Measurements from ENCODE around the gene ITPRID2. TPM values are rescaled to one million over a fixed set of nuclear protein-coding genes. Genes with fewer than 3 reads are reported as not detected.

The ITPRID2 gene
- polyA plus RNA-seq, 1 donor (not counting 4 experiments of a cell fraction or from before 2014, with no cell fraction given), result 146 TPM

DNA sequence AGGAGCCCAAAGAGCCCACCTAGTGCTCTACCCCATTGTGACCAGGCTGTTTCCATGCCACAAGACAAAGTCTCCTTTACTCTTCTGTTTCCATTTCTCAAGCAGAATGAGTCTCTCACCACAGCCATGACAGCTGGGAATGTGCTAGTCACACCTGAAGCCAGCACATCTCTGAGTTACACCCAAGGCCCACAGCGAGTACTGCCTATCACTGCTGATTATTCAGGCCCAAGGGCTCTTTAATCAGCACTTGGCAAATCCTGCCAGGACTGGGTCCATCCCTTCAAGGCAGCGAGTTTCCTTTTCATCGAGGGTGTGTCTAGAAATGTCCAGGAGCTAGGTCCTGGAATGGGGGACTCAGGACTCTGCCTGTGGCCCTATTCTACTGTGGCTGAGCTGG, 79.5 kb downstream of the ITPRID2 start:
- Histone ChIP-seq H3K79me2 (ENCODE audit: control insufficient read depth, insufficient read depth, low read length) (no peaks in the 10 kb centered on the region), H3K4me3 (ENCODE audit: control insufficient read depth in 2 of 3, extremely low read depth in 1 of 3, insufficient read depth in 2 of 3, low read depth in 1 of 3, low read length in 3 of 3) (no peak overlapping the region), H3K9me3 (ENCODE audit: control insufficient read depth, low read depth, low read length) (no peaks in the 10 kb centered on the region), H3K27ac (ENCODE audit: control insufficient read depth, insufficient read depth, low read length) (no peak overlapping the region), H3K4me2 (ENCODE audit: control insufficient read depth, extremely low read depth, insufficient read depth, low read depth, low read length) (no peak overlapping the region), H2AFZ (ENCODE audit: control insufficient read depth, low read length) (peak overlapping the region; percentile 37), H3K9me1 (ENCODE audit: control insufficient read depth, extremely low read depth, insufficient read depth, low read length) (no peaks in the 10 kb centered on the region), H4K20me1 (ENCODE audit: control insufficient read depth, extremely low read depth, insufficient read depth, low read length) (no peaks in the 10 kb centered on the region), H3K4me1 (ENCODE audit: control insufficient read depth, extremely low read depth, insufficient read depth, low read length) (peaks cover 28% of the 10 kb centered on the region), H3K36me3 (ENCODE audit: control insufficient read depth in 2 of 2, extremely low read depth in 1 of 2, insufficient read depth in 2 of 2, low read length in 2 of 2) (no peaks in the 10 kb centered on the region), H3K9ac (ENCODE audit: control insufficient read depth, extremely low read depth, insufficient read depth, low read length) (no peak overlapping the region), H3K27me3 (ENCODE audit: control insufficient read depth, extremely low read depth, insufficient read depth, low read length) (no peaks in the 10 kb centered on the region)
- FAIRE-seq (peak; percentile 92), DNase-seq (ENCODE audit: low read depth, low spot score) (no peak)
- dilution Hi-C loops (cut with MboI; ENCODE audit: extremely low pct_ligation_motif_present, low sequenced_read_pairs), result no loop called here
- TF ChIP-seq, protein P1, sequence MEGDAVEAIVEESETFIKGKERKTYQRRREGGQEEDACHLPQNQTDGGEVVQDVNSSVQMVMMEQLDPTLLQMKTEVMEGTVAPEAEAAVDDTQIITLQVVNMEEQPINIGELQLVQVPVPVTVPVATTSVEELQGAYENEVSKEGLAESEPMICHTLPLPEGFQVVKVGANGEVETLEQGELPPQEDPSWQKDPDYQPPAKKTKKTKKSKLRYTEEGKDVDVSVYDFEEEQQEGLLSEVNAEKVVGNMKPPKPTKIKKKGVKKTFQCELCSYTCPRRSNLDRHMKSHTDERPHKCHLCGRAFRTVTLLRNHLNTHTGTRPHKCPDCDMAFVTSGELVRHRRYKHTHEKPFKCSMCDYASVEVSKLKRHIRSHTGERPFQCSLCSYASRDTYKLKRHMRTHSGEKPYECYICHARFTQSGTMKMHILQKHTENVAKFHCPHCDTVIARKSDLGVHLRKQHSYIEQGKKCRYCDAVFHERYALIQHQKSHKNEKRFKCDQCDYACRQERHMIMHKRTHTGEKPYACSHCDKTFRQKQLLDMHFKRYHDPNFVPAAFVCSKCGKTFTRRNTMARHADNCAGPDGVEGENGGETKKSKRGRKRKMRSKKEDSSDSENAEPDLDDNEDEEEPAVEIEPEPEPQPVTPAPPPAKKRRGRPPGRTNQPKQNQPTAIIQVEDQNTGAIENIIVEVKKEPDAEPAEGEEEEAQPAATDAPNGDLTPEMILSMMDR (optimal IDR thresholded peaks at IDR 0.05 in 1 of 3, IDR thresholded peaks at IDR 0.05 in 1 of 3, conservative IDR thresholded peaks at IDR 0.05 in 1 of 3; ENCODE audit: extremely low read depth in 1 of 3, insufficient read depth in 2 of 3, low read length in 3 of 3), result no peak
- no peak for TF ChIP-seq EZH2 (IDR thresholded peaks at IDR 0.05; ENCODE audit: low read length)

DNA sequence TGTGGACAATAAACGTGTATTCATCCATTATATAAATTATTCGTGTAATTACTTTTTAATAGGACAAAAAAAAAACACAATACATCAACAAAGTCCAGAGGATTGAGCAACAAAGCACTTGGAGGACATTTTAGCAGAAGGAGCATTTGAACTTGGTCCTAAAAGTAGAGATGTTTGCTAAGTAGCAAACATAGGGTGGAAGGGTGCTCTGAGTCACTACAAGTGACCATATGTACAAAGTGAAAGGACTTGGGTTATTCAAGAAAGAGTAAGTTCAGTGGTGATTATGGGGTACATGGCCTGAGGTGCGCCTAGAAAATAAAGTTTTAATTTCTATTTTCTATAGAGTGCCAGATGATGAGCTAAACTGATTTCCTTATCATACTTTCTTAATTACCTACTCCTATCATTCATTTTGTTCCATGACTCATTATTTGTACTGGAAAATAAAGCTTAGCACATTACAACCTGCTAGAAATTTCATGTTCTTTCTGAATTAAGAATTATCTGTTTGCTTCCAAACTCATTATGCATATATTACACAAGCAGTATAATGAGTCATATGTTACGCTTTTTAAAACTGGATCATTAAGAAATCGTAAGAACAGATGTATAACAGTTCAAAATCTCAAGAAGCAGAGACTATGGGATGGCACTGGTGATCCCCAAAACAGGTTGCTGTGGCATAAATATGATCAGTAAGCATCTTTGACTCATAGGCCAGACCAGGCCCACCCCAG, 81.1 kb downstream of the ITPRID2 start:
- H3K9me1 ChIP-seq (ENCODE audit: control insufficient read depth, extremely low read depth, insufficient read depth, low read length), result no peaks in the 10 kb centered on the region
- FAIRE-seq, result peak; percentile 48
- peak overlapping the region; percentile 40 for H3K9ac ChIP-seq (ENCODE audit: control insufficient read depth, extremely low read depth, insufficient read depth, low read length)
- H3K36me3 ChIP-seq (ENCODE audit: control insufficient read depth in 2 of 2, extremely low read depth in 1 of 2, insufficient read depth in 2 of 2, low read length in 2 of 2), result no peaks in the 10 kb centered on the region
- no peaks in the 10 kb centered on the region for H3K79me2 ChIP-seq (ENCODE audit: control insufficient read depth, insufficient read depth, low read length)
- H3K9me3 ChIP-seq (ENCODE audit: control insufficient read depth, low read depth, low read length), result no peaks in the 10 kb centered on the region
- peak overlapping the region; percentile 81 for H2AFZ ChIP-seq (ENCODE audit: control insufficient read depth, low read length)
- dilution Hi-C loops (cut with MboI; ENCODE audit: extremely low pct_ligation_motif_present, low sequenced_read_pairs), result no loop called here
- no peaks in the 10 kb centered on the region for H4K20me1 ChIP-seq (ENCODE audit: control insufficient read depth, extremely low read depth, insufficient read depth, low read length)
- DNase-seq (ENCODE audit: low read depth, low spot score), result no peak
- H3K27me3 ChIP-seq (ENCODE audit: control insufficient read depth, extremely low read depth, insufficient read depth, low read length), result no peaks in the 10 kb centered on the region
- H3K4me2 ChIP-seq (ENCODE audit: control insufficient read depth, extremely low read depth, insufficient read depth, low read depth, low read length), result peak overlapping the region; percentile 76
- H3K4me3 ChIP-seq (ENCODE audit: control insufficient read depth in 2 of 3, extremely low read depth in 1 of 3, insufficient read depth in 2 of 3, low read depth in 1 of 3, low read length in 3 of 3), result peak overlapping the region in 2 of 3 experiments; percentile 17 to 33
- no peak for TF ChIP-seq EZH2 (IDR thresholded peaks at IDR 0.05; ENCODE audit: low read length)
- TF ChIP-seq, protein P1 (optimal IDR thresholded peaks at IDR 0.05 in 1 of 3, IDR thresholded peaks at IDR 0.05 in 1 of 3, conservative IDR thresholded peaks at IDR 0.05 in 1 of 3; ENCODE audit: extremely low read depth in 1 of 3, insufficient read depth in 2 of 3, low read length in 3 of 3), result no peak
- peaks cover 35% of the 10 kb centered on the region for H3K4me1 ChIP-seq (ENCODE audit: control insufficient read depth, extremely low read depth, insufficient read depth, low read length)
- peak overlapping the region; percentile 61 for H3K27ac ChIP-seq (ENCODE audit: control insufficient read depth, insufficient read depth, low read length)

All from keratinocyte (primary cell).